ENCODE data around the gene MALRD1.

DNA sequence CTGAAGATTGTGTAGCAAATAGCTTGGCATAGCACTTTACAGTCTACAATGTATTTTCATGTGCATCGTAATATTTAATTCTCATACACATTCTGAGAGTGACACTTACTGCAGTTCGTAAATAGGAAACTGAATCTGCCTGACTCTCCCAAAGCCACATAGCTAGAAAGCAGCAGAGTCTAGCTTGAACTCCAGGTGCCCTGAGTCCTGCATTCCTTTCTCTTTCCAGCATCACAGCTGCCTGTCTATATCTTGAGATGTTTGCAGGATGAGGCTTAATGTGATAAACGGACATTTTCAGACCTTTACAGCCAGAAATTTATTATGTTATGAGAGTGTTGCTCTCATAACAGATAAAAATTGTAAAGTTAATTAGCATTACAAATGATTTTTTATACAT, 634.8 kb downstream of the MALRD1 start:
- TF ChIP-seq CTCF (IDR thresholded peaks at IDR 0.05; ENCODE audit: insufficient read depth, low read depth, low read length) (no peak), EZH2 (IDR thresholded peaks at IDR 0.05; ENCODE audit: insufficient read depth, low read length) (no peak)
